Neuronal stem cell (in vitro differentiated cells): ENCODE data around the gene ERCC5.

Source experiments
- DNase-seq: peaks from one replicate; pipeline ENCODE4 v3.0.0-alpha.2; 2013; ENCODE audit warnings: low spot score
- H2AFZ ChIP-seq: one replicate; pipeline ENCODE4 v1.6.1; 2013; ENCODE audit warnings: mild to moderate bottlenecking, low read length, inconsistent platforms
- H2AK5ac ChIP-seq: 2 replicates; pipeline ENCODE4 v1.6.1; 2013; ENCODE audit warnings: low read depth, mild to moderate bottlenecking, inconsistent platforms, low read length, moderate library complexity, mixed read lengths
- H2BK120ac ChIP-seq: 2 replicates; pipeline ENCODE4 v1.6.1; 2013; ENCODE audit warnings: low read depth, mild to moderate bottlenecking, inconsistent platforms, low read length, moderate library complexity, mixed read lengths
- H2BK12ac ChIP-seq: one replicate; pipeline ENCODE4 v1.6.1; 2013; ENCODE audit warnings: low read length, inconsistent platforms
- H2BK15ac ChIP-seq: 2 replicates; pipeline ENCODE4 v1.6.1; 2013; ENCODE audit warnings: mild to moderate bottlenecking, low read length, inconsistent platforms, mixed read lengths
- H2BK5ac ChIP-seq: one replicate; pipeline ENCODE4 v1.6.1; 2013; ENCODE audit warnings: inconsistent platforms, mild to moderate bottlenecking, low read length, moderate library complexity
- H3K14ac ChIP-seq: one replicate; pipeline ENCODE4 v1.6.1; 2013; ENCODE audit warnings: low read length, inconsistent platforms
- H3K18ac ChIP-seq: 2 replicates; pipeline ENCODE4 v1.6.1; 2013; ENCODE audit warnings: low read length, inconsistent platforms
- H3K23ac ChIP-seq: 2 replicates; pipeline ENCODE4 v1.6.1; 2013; ENCODE audit warnings: low read depth, mild to moderate bottlenecking, mixed read lengths, low read length, inconsistent platforms; ENCODE audit not compliant: poor library complexity
- H3K27ac ChIP-seq: replicated peaks from 3 replicates; pipeline ENCODE4 v1.5.1; 2013; ENCODE audit warnings: low read length, inconsistent platforms
- H3K27me3 ChIP-seq, 3 experiments: 2 replicates each; pipeline ENCODE4 v1.6.1; 2013; ENCODE audit warnings: low read length in 3 of 3, mild to moderate bottlenecking in 2 of 3, inconsistent platforms in 1 of 3, low read depth in 1 of 3, mixed read lengths in 1 of 3, moderate library complexity in 1 of 3; ENCODE audit not compliant: control insufficient read depth in 3 of 3, insufficient read depth in 3 of 3
- H3K36me3 ChIP-seq, 2 donors: replicated peaks in 1 of 2; 2 replicates each; pipeline ENCODE4 v1.6.1; 2013; ENCODE audit warnings: low read length in 2 of 2; ENCODE audit not compliant: control insufficient read depth in 2 of 2, insufficient read depth in 2 of 2
- H3K4ac ChIP-seq: 2 replicates; pipeline ENCODE4 v1.6.1; 2013; ENCODE audit warnings: inconsistent platforms, mild to moderate bottlenecking, low read length, moderate library complexity
- H3K4me1 ChIP-seq, 2 donors: 1 replicate in 1 of 2; 2 replicates in 1 of 2; pipeline ENCODE4 v1.6.1; 2013; ENCODE audit warnings: low read length in 2 of 2, low read depth in 1 of 2; ENCODE audit not compliant: control insufficient read depth in 2 of 2, insufficient read depth in 1 of 2
- H3K4me2 ChIP-seq: one replicate; pipeline ENCODE4 v1.6.1; 2013; ENCODE audit warnings: mild to moderate bottlenecking, low read length, inconsistent platforms; ENCODE audit not compliant: insufficient read depth, poor library complexity, severe bottlenecking
- H3K4me3 ChIP-seq, 2 donors: 2 replicates each; pipeline ENCODE4 v1.5.1; 2013; ENCODE audit warnings: low read length in 2 of 2, mild to moderate bottlenecking in 2 of 2, inconsistent platforms in 1 of 2, moderate library complexity in 1 of 2
- H3K79me1 ChIP-seq: one replicate; pipeline ENCODE4 v1.6.1; 2013; ENCODE audit warnings: low read depth, mild to moderate bottlenecking, inconsistent platforms, low read length, moderate library complexity
- H3K9ac ChIP-seq: one replicate; pipeline ENCODE4 v1.6.1; 2013; ENCODE audit warnings: mild to moderate bottlenecking, low read depth, low read length, inconsistent platforms; ENCODE audit not compliant: poor library complexity
- H3K9me3 ChIP-seq, 2 donors: replicated peaks in 1 of 2; 2 replicates each; pipeline versions ENCODE3 to v1.6.1; 2013; ENCODE audit warnings: low read length in 2 of 2, mild to moderate bottlenecking in 2 of 2, inconsistent platforms in 1 of 2, low read depth in 1 of 2, mixed read lengths in 1 of 2, moderate library complexity in 1 of 2; ENCODE audit not compliant: control insufficient read depth in 2 of 2, insufficient read depth in 1 of 2
- H4K8ac ChIP-seq: one replicate; pipeline ENCODE4 v1.6.1; 2013; ENCODE audit warnings: low read depth, mild to moderate bottlenecking, inconsistent platforms, low read length, moderate library complexity
- H4K91ac ChIP-seq: one replicate; pipeline ENCODE4 v1.6.1; 2013; ENCODE audit warnings: low read length, low read depth, mild to moderate bottlenecking, inconsistent platforms; ENCODE audit not compliant: poor library complexity
- WGBS, 2 donors: extraction: QIAGEN DNeasy Blood & Tissue Kit; methylation state at CpG; one replicate each; pipeline ENCODE4 v1.1.7; 2013; ENCODE audit warnings: missing lambda C conversion rate in 2 of 2, mixed read lengths in 1 of 2; ENCODE audit not compliant: insufficient read length in 2 of 2, insufficient replicate concordance in 1 of 2; ENCODE audit errors: extremely low coverage in 2 of 2; 5-methylcytosine and 5-hydroxymethylcytosine counted together

ERCC5 gene

GRCh38 chr13:102914339-102914930 is 68.6 kb downstream of the ERCC5 start:
- WGBS, 2 donors = 100% methylated on average over 2 of the region's 12 CpGs; no CpG with 5 or more reads in 1 of the 2 donors
- H3K36me3 ChIP-seq = no peaks in the 10 kb centered on the region
- H3K27me3 ChIP-seq = no peaks in the 10 kb centered on the region
- no peak overlapping the region for H3K4ac ChIP-seq
- H2BK120ac ChIP-seq = no peak overlapping the region
- no peak overlapping the region for H2BK5ac ChIP-seq
- peak overlapping the region; percentile 35 for H2BK15ac ChIP-seq
- H3K27ac ChIP-seq = no peak overlapping the region
- peak overlapping the region; percentile 31 for H3K14ac ChIP-seq
- H3K23ac ChIP-seq = no peak overlapping the region
- H2AK5ac ChIP-seq = no peak overlapping the region
- H4K8ac ChIP-seq = no peak overlapping the region
- no peaks in the 10 kb centered on the region for H3K79me1 ChIP-seq
- DNase-seq = no peak
- H3K4me3 ChIP-seq = no peak overlapping the region
- no peak overlapping the region for H3K9ac ChIP-seq
- no peak overlapping the region for H2AFZ ChIP-seq
- H4K91ac ChIP-seq = no peak overlapping the region
- H3K18ac ChIP-seq = no peak overlapping the region
- H3K4me1 ChIP-seq = peaks cover 0 to 5% of the 10 kb centered on the region in 2 donors
- no peaks in the 10 kb centered on the region for H3K9me3 ChIP-seq
- H3K4me2 ChIP-seq = no peak overlapping the region
- H2BK12ac ChIP-seq = peak overlapping the region; percentile 46

DNA sequence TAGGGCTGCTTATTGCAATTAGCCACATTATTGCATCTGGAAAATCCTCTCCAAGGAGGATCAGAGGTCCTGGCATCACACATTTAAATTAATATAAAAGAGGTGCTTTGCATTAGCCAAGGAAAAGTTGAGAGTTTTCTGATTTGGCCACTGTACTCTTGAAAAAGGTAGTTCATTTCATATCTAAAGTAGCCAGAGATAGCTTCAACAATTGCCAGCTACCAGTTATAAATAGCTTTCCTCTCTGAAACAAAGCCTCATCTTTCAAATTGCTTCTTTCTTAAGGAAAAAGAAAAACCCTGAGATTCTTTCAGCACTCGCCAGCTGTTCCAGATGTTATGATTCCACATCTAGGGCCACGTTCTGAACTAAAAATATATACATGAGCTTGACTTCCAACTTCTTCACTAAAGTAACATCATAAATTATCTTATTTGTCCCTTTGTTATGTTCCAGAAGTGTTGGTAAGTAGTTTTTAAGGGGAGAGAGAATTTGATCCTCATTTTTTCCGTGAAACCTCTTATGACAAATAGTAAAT is 69.6 kb downstream of the ERCC5 start:
- Histone ChIP-seq H3K9me3 (no peaks in the 10 kb centered on the region), H3K79me1 (no peaks in the 10 kb centered on the region), H3K27ac (no peak overlapping the region), H3K9ac (no peak overlapping the region), H3K23ac (no peak overlapping the region), H2BK120ac (no peak overlapping the region), H3K4me2 (no peak overlapping the region), H3K4ac (no peak overlapping the region), H3K4me3 (no peak overlapping the region), H3K4me1 (peaks cover 0 to 5% of the 10 kb centered on the region in 2 donors), H3K18ac (no peak overlapping the region), H2BK5ac (no peak overlapping the region), H2AFZ (no peak overlapping the region), H2BK12ac (no peak overlapping the region), H2BK15ac (no peak overlapping the region), H4K8ac (no peak overlapping the region), H2AK5ac (no peak overlapping the region), H4K91ac (no peak overlapping the region), H3K27me3 (no peaks in the 10 kb centered on the region), H3K36me3 (no peaks in the 10 kb centered on the region), H3K14ac (no peak overlapping the region)
- WGBS, 2 donors = no CpG with 5 or more reads among the region's 3 CpGs
- no peak for DNase-seq

- H2BK120ac ChIP-seq = no peak overlapping the region
- no peaks in the 10 kb centered on the region for H3K9me3 ChIP-seq
- no peak overlapping the region for H3K27ac ChIP-seq
- H3K79me1 ChIP-seq = no peaks in the 10 kb centered on the region
- no peak overlapping the region for H3K9ac ChIP-seq
- no peak overlapping the region for H3K18ac ChIP-seq
- no peak overlapping the region for H3K23ac ChIP-seq
- no peak overlapping the region for H2BK5ac ChIP-seq
- no peak overlapping the region for H3K4ac ChIP-seq
- H3K27me3 ChIP-seq = no peaks in the 10 kb centered on the region
- H4K8ac ChIP-seq = no peak overlapping the region
- no CpG with 5 or more reads among the region's 3 CpGs for WGBS, 2 donors
- no peak overlapping the region for H2BK12ac ChIP-seq
- H2AFZ ChIP-seq = no peak overlapping the region
- no peaks in the 10 kb centered on the region for H3K36me3 ChIP-seq
- H4K91ac ChIP-seq = no peak overlapping the region
- DNase-seq = no peak
- no peak overlapping the region for H2BK15ac ChIP-seq
- H3K4me2 ChIP-seq = no peak overlapping the region
- no peak overlapping the region for H3K4me3 ChIP-seq
- no peak overlapping the region for H3K14ac ChIP-seq
- no peak overlapping the region for H2AK5ac ChIP-seq
- peaks cover 0 to 3% of the 10 kb centered on the region in 2 donors for H3K4me1 ChIP-seq
Measured at GRCh38 chr13:102917019-102917418, 71.2 kb downstream of the ERCC5 start.

DNA sequence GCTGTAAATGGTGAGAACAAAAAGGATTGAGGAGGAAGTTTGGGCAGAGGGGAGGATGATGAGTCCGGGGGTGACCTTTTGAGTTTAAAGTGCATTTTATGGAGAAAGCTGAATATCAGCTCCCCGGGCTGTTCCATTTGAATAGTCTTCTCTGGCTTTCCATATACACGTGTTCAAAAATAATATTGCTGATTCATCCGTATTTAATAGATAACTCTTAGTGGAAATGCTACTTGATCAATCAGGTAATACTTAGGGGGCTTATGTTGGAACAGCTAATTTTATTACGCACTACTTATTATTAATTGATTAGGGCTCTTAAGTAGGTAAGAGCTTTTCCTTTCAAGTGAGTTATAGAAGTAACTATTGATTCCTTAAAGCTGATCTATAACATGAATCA is 76.4 kb downstream of the ERCC5 start:
- H2BK15ac ChIP-seq = no peak overlapping the region

More for the DNA sequence above, 76.4 kb downstream of the ERCC5 start:
- Histone ChIP-seq H3K4me3 (no peak overlapping the region), H3K4me1 (no peaks in the 10 kb centered on the region), H4K8ac (no peak overlapping the region), H3K9me3 (no peaks in the 10 kb centered on the region), H3K27me3 (no peaks in the 10 kb centered on the region), H2AFZ (no peak overlapping the region), H4K91ac (no peak overlapping the region), H2BK120ac (no peak overlapping the region), H3K18ac (no peak overlapping the region), H3K79me1 (no peaks in the 10 kb centered on the region), H3K4ac (no peak overlapping the region), H3K27ac (no peak overlapping the region), H3K9ac (no peak overlapping the region), H2BK12ac (no peak overlapping the region), H3K36me3 (no peaks in the 10 kb centered on the region), H2AK5ac (no peak overlapping the region), H3K14ac (no peak overlapping the region), H2BK5ac (no peak overlapping the region), H3K4me2 (no peak overlapping the region), H3K23ac (no peak overlapping the region)
- no peak for DNase-seq
- WGBS, 2 donors = no CpG with 5 or more reads among the region's 5 CpGs
